Measurements from ENCODE around the gene DHX16.

Gene DHX16

GRCh38 chr6:30687659-30688431 lies 15.0 kb upstream of the DHX16 start:
- DNase-seq (ENCODE audit: low read depth), result no peak
- TF ChIP-seq CTCF (IDR thresholded peaks at IDR 0.05; ENCODE audit: control insufficient read depth, insufficient read depth, low read depth, low read length, missing control alignments), result peak; percentile 46
- peak overlapping the region; percentile 89 for H3K4me3 ChIP-seq (ENCODE audit: control insufficient read depth, low read depth, low read length)

GRCh38 chr6:30686908-30687658 lies 14.3 kb upstream of the DHX16 start:
- TF ChIP-seq CTCF (IDR thresholded peaks at IDR 0.05; ENCODE audit: control insufficient read depth, insufficient read depth, low read depth, low read length, missing control alignments), result no peak
- H3K4me3 ChIP-seq (ENCODE audit: control insufficient read depth, low read depth, low read length), result peak overlapping the region; percentile 89
- DNase-seq (ENCODE audit: low read depth), result peak; percentile 85

GRCh38 chr6:30686009-30686907 lies 13.5 kb upstream of the DHX16 start, which contains the start of gene PPP1R18:
Gene PPP1R18, minus strand, starts transcription at chr6:30686645. Its CDS starts 627 bp downstream, at chr6:30686018.
- TF ChIP-seq CTCF (IDR thresholded peaks at IDR 0.05; ENCODE audit: control insufficient read depth, insufficient read depth, low read depth, low read length, missing control alignments), result no peak
- DNase-seq (ENCODE audit: low read depth), result no peak

GRCh38 chr6:30685157-30686008 lies 12.6 kb upstream of the DHX16 start:
- H3K4me3 ChIP-seq (ENCODE audit: control insufficient read depth, low read depth, low read length), result peak overlapping the region; percentile 89
- peak; percentile 27 for TF ChIP-seq CTCF (IDR thresholded peaks at IDR 0.05; ENCODE audit: control insufficient read depth, insufficient read depth, low read depth, low read length, missing control alignments)
- no peak for DNase-seq (ENCODE audit: low read depth)

More at GRCh38 chr6:30686009-30686907, 13.5 kb upstream of the DHX16 start, which contains the start of gene PPP1R18:
- H3K4me3 ChIP-seq (ENCODE audit: control insufficient read depth, low read depth, low read length), result peak within 1 kb of the TSS; percentile 89

- TF ChIP-seq CTCF (IDR thresholded peaks at IDR 0.05; ENCODE audit: control insufficient read depth, insufficient read depth, low read depth, low read length, missing control alignments), result no peak
- DNase-seq (ENCODE audit: low read depth), result no peak
- H3K4me3 ChIP-seq (ENCODE audit: control insufficient read depth, low read depth, low read length), result peak overlapping the region; percentile 89
These were observed 11.8 kb upstream of the DHX16 start for GRCh38 chr6:30684386-30685156.

Measured in AG09309 (cell line).